Parathyroid adenoma (tissue), 2 donors: ENCODE measurements around the gene NDST1.
A peak's percentile ranks its signal among the peaks of the same experiment; 100 is the strongest.

Experiments
- H2AFZ ChIP-seq: fragments of 300-600 bp; sonication (generic); one replicate; pipeline ENCODE4 v1.7.0; 2017; ENCODE audit warnings: antibody characterized with exemption, mild to moderate bottlenecking
- H3K27ac ChIP-seq: fragments of 300-600 bp; sonication (generic); one replicate; pipeline ENCODE4 v1.7.0; 2017
- H3K27me3 ChIP-seq: fragments of 300-600 bp; sonication (generic); one replicate; pipeline ENCODE4 v1.7.0; 2017; ENCODE audit warnings: low read length; ENCODE audit not compliant: control insufficient read depth, insufficient read depth
- H3K36me3 ChIP-seq: fragments of 300-600 bp; sonication (generic); one replicate; pipeline ENCODE4 v1.7.0; 2017; ENCODE audit warnings: low read length; ENCODE audit not compliant: control insufficient read depth, insufficient read depth
- H3K4me1 ChIP-seq: fragments of 300-600 bp; sonication (generic); one replicate; pipeline ENCODE4 v1.7.0; 2017; ENCODE audit warnings: control low read depth
- H3K4me2 ChIP-seq: fragments of 300-600 bp; sonication (generic); one replicate; pipeline ENCODE4 v1.7.0; 2017; ENCODE audit warnings: low read length
- H3K4me3 ChIP-seq: fragments of 300-600 bp; sonication (generic); one replicate; pipeline ENCODE4 v1.7.0; 2017; ENCODE audit warnings: low read depth, low read length
- H3K79me2 ChIP-seq: fragments of 300-600 bp; sonication (generic); one replicate; pipeline ENCODE4 v1.7.0; 2017; ENCODE audit warnings: control low read depth
- H3K9ac ChIP-seq: fragments of 300-600 bp; sonication (generic); one replicate; pipeline ENCODE4 v1.7.0; 2017; ENCODE audit warnings: mild to moderate bottlenecking
- H3K9me3 ChIP-seq: fragments of 300-600 bp; sonication (generic); one replicate; pipeline ENCODE4 v1.7.0; 2017; ENCODE audit warnings: low read length; ENCODE audit not compliant: control insufficient read depth
- CTCF ChIP-seq: fragments of 300-600 bp; sonication (generic); IDR thresholded peaks from one replicate; pipeline ENCODE4 v1.7.0; 2017; ENCODE audit warnings: antibody characterized with exemption, mild to moderate bottlenecking
- donor health status: primary hyperparathyroidism.

NDST1 gene

GRCh38 chr5:150521522-150521817 is 13.5 kb downstream of the NDST1 start:
- H3K27me3 ChIP-seq, result no peaks in the 10 kb centered on the region
- no peak overlapping the region for H3K4me2 ChIP-seq
- H3K9me3 ChIP-seq, result no peaks in the 10 kb centered on the region
- no peak overlapping the region for H3K27ac ChIP-seq
- H3K36me3 ChIP-seq, result no peaks in the 10 kb centered on the region
- H3K9ac ChIP-seq, result no peak overlapping the region
- no peak for TF ChIP-seq CTCF
- H3K4me3 ChIP-seq, result no peak overlapping the region
- peaks cover 77% of the 10 kb centered on the region for H3K79me2 ChIP-seq
- no peak overlapping the region for H2AFZ ChIP-seq
- peaks cover 19% of the 10 kb centered on the region for H3K4me1 ChIP-seq

GRCh38 chr5:150521939-150522503 is 14.1 kb downstream of the NDST1 start:
- no peak overlapping the region for H3K4me3 ChIP-seq

GRCh38 chr5:150522504-150523414 is 14.8 kb downstream of the NDST1 start:
- no peak overlapping the region for H3K9ac ChIP-seq

More at GRCh38 chr5:150521939-150522503, 14.1 kb downstream of the NDST1 start:
- H3K4me2 ChIP-seq, result no peak overlapping the region
- no peak overlapping the region for H2AFZ ChIP-seq
- peaks cover 76% of the 10 kb centered on the region for H3K79me2 ChIP-seq
- H3K36me3 ChIP-seq, result no peaks in the 10 kb centered on the region
- TF ChIP-seq CTCF, result no peak
- H3K4me1 ChIP-seq, result peaks cover 23% of the 10 kb centered on the region
- H3K9ac ChIP-seq, result no peak overlapping the region
- H3K9me3 ChIP-seq, result no peaks in the 10 kb centered on the region
- H3K27ac ChIP-seq, result no peak overlapping the region
- H3K27me3 ChIP-seq, result no peaks in the 10 kb centered on the region

GRCh38 chr5:150523472-150524350 is 15.8 kb downstream of the NDST1 start:
- Histone ChIP-seq H3K4me2 (no peak overlapping the region), H3K9me3 (no peaks in the 10 kb centered on the region), H3K79me2 (peaks cover 83% of the 10 kb centered on the region), H3K27ac (no peak overlapping the region), H3K4me1 (peaks cover 13% of the 10 kb centered on the region), H3K9ac (no peak overlapping the region), H3K27me3 (no peaks in the 10 kb centered on the region), H3K36me3 (no peaks in the 10 kb centered on the region), H3K4me3 (no peak overlapping the region), H2AFZ (no peak overlapping the region)
- peak; percentile 68 for TF ChIP-seq CTCF

More at GRCh38 chr5:150522504-150523414, 14.8 kb downstream of the NDST1 start:
- H3K9me3 ChIP-seq, result no peaks in the 10 kb centered on the region
- H2AFZ ChIP-seq, result no peak overlapping the region
- H3K4me1 ChIP-seq, result peaks cover 19% of the 10 kb centered on the region
- H3K79me2 ChIP-seq, result peaks cover 81% of the 10 kb centered on the region
- no peaks in the 10 kb centered on the region for H3K27me3 ChIP-seq
- no peak for TF ChIP-seq CTCF
- no peak overlapping the region for H3K4me2 ChIP-seq
- no peak overlapping the region for H3K27ac ChIP-seq
- H3K4me3 ChIP-seq, result no peak overlapping the region
- no peaks in the 10 kb centered on the region for H3K36me3 ChIP-seq
